ENCODE results near the gene TPM3. TPM values are rescaled to one million over a fixed set of nuclear protein-coding genes. Genes with fewer than 3 reads are reported as not detected.

The TPM3 gene
- total and polyA plus RNA-seq, 9 of the 15 experiments (the other 6 are each of a cell fraction or from before 2014, with no cell fraction given): 202 to 604 (median 421) TPM

DNA sequence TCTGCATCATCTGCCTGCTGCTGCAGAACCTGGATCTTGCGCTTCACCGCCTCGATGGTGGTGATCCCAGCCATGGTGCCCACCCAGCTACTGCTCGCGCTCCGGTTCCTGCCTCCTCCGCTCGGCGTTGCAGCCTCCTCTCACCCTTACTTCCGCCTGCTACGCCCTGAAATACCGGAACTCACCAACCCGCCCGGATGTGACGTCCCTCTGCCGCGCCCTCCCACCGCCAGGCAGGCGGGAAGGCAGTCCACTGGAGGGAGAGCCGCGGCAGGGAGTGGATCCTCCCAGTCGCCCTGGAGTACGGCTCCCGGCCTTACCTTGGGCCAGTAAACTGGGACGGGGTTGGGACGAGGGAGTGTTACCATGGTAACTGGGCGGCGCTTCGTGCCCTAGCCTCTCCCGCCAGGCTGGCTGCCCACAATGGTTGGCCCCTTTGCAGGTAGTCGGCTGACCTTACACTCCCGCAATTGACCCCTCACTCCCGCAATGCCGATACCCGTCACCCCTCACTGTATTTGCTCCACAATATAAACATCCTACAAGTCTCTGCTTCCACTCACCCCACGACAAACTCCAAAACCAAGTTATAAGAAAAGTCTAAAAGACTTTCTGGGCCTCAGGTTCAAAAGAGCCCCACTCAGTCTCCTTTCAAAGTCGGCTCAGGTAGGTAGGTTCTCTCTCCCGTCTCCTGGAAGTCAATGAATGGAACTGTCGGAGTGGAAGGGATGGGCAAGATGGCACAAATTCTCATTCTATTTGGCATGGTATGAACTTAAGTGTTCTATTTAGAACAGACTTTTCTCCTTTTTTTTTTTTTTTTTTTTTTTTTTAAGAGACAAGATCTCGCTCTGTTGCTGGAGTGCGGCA lies 8.6 kb downstream of the TPM3 start (continued):
- TF ChIP-seq KDM4B (IDR thresholded peaks at IDR 0.05; ENCODE audit: borderline replicate concordance in 2 of 2, low read depth in 1 of 2) (peak in 1 of 2 experiments; percentile 86; a peak in 2 of 4 replicates), KLF6 (CRISPR knock-in tag; IDR thresholded peaks at IDR 0.05; ENCODE audit: borderline replicate concordance) (peak; percentile 75; the same call in 1 of the 2 replicates), ZBTB8A (IDR thresholded peaks at IDR 0.05; ENCODE audit: partially characterized antibody) (no peak), ZNF282 (CRISPR knock-in tag; IDR thresholded peaks at IDR 0.05) (no peak), MTA3 (IDR thresholded peaks at IDR 0.05; ENCODE audit: borderline replicate concordance) (peak; percentile 94), XRCC4 (IDR thresholded peaks at IDR 0.05; ENCODE audit: extremely low read depth, insufficient read depth, insufficient read length) (no peak), BCL6 (CRISPR knock-in tag; IDR thresholded peaks at IDR 0.05) (no peak), ETS2 (tag; IDR thresholded peaks at IDR 0.05; ENCODE audit: borderline replicate concordance, poor library complexity, severe bottlenecking) (no peak), DNMT1 (IDR thresholded peaks at IDR 0.05) (peak; percentile 67; the same call in 1 of the 2 replicates), CBFA2T3 (IDR thresholded peaks at IDR 0.05) (peak; percentile 8; the same call in 1 of the 2 replicates), ZBTB7A (IDR thresholded peaks at IDR 0.05; ENCODE audit: borderline replicate concordance, control insufficient read depth, low read depth, low read length) (no peak), SMARCC2 (IDR thresholded peaks at IDR 0.05; ENCODE audit: low read depth) (no peak), FOXJ3 (CRISPR knock-in tag; IDR thresholded peaks at IDR 0.05) (no peak), ZNF316 (IDR thresholded peaks at IDR 0.05) (no peak), CBX3 (IDR thresholded peaks at IDR 0.05; ENCODE audit: borderline replicate concordance in 1 of 2, low read length in 2 of 2) (peak in 1 of 2 experiments; percentile 29; a peak in 1 of 3 replicates), YY1 (IDR thresholded peaks at IDR 0.05; ENCODE audit: borderline replicate concordance in 1 of 3, control insufficient read depth in 1 of 3, extremely low read depth in 1 of 3, insufficient read depth in 3 of 3, insufficient read length in 1 of 3, insufficient replicate concordance in 2 of 3, low read depth in 1 of 3, low read length in 2 of 3) (peak in 1 of 3 experiments; percentile 52)
- TF ChIP-seq, protein P1, sequence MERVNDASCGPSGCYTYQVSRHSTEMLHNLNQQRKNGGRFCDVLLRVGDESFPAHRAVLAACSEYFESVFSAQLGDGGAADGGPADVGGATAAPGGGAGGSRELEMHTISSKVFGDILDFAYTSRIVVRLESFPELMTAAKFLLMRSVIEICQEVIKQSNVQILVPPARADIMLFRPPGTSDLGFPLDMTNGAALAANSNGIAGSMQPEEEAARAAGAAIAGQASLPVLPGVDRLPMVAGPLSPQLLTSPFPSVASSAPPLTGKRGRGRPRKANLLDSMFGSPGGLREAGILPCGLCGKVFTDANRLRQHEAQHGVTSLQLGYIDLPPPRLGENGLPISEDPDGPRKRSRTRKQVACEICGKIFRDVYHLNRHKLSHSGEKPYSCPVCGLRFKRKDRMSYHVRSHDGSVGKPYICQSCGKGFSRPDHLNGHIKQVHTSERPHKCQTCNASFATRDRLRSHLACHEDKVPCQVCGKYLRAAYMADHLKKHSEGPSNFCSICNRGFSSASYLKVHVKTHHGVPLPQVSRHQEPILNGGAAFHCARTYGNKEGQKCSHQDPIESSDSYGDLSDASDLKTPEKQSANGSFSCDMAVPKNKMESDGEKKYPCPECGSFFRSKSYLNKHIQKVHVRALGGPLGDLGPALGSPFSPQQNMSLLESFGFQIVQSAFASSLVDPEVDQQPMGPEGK (CRISPR knock-in tag; IDR thresholded peaks at IDR 0.05; ENCODE audit: borderline replicate concordance): no peak
- TF ChIP-seq, protein P2, sequence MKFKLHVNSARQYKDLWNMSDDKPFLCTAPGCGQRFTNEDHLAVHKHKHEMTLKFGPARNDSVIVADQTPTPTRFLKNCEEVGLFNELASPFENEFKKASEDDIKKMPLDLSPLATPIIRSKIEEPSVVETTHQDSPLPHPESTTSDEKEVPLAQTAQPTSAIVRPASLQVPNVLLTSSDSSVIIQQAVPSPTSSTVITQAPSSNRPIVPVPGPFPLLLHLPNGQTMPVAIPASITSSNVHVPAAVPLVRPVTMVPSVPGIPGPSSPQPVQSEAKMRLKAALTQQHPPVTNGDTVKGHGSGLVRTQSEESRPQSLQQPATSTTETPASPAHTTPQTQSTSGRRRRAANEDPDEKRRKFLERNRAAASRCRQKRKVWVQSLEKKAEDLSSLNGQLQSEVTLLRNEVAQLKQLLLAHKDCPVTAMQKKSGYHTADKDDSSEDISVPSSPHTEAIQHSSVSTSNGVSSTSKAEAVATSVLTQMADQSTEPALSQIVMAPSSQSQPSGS (CRISPR knock-in tag; IDR thresholded peaks at IDR 0.05): no peak
- TF ChIP-seq, protein P3, sequence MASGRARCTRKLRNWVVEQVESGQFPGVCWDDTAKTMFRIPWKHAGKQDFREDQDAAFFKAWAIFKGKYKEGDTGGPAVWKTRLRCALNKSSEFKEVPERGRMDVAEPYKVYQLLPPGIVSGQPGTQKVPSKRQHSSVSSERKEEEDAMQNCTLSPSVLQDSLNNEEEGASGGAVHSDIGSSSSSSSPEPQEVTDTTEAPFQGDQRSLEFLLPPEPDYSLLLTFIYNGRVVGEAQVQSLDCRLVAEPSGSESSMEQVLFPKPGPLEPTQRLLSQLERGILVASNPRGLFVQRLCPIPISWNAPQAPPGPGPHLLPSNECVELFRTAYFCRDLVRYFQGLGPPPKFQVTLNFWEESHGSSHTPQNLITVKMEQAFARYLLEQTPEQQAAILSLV (tag; IDR thresholded peaks at IDR 0.05): no peak
- TF ChIP-seq, protein P4, sequence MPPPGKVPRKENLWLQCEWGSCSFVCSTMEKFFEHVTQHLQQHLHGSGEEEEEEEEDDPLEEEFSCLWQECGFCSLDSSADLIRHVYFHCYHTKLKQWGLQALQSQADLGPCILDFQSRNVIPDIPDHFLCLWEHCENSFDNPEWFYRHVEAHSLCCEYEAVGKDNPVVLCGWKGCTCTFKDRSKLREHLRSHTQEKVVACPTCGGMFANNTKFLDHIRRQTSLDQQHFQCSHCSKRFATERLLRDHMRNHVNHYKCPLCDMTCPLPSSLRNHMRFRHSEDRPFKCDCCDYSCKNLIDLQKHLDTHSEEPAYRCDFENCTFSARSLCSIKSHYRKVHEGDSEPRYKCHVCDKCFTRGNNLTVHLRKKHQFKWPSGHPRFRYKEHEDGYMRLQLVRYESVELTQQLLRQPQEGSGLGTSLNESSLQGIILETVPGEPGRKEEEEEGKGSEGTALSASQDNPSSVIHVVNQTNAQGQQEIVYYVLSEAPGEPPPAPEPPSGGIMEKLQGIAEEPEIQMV (tag; conservative IDR thresholded peaks at IDR 0.05; ENCODE audit: low read depth): no peak

Data from K562 (cell line).